ENCODE measurements around the gene PHACTR3.
A peak's percentile ranks its signal among the peaks of the same experiment; 100 is the strongest.

PHACTR3 gene

DNA sequence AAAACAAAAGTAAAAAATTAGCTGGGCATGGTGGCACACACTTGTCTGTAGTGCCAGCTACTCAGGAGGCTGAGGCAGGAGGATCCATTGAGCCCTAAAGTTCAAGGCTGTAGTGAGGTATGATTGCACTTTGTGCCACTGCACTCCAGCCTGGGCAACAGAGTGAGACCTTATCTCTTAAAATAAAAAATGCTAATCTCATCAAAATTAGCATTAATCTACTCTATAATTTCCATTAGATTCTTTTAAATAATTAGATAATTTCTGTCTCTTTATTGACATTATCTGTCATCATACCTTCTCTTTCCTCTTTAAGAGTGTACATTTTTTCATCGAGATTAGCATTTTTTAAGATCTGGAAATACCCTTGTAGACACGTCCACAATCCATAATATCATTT lies 48.0 kb downstream of the PHACTR3 start:
- no peak overlapping the region for H3K18ac ChIP-seq (ENCODE audit: low read length)
- no peak overlapping the region for H2BK5ac ChIP-seq (ENCODE audit: low read depth, low read length, poor library complexity)
- no peaks in the 10 kb centered on the region for H3K27me3 ChIP-seq (ENCODE audit: insufficient read depth, low read length)
- H3K27ac ChIP-seq (ENCODE audit: low read depth, low read length), result no peak overlapping the region
- no peak overlapping the region for H4K8ac ChIP-seq (ENCODE audit: low read depth, low read length)
- no peak overlapping the region for H2AK5ac ChIP-seq (ENCODE audit: low read length)
- no peak overlapping the region for H2BK120ac ChIP-seq (ENCODE audit: insufficient read depth, low read length, poor library complexity)
- H3K79me1 ChIP-seq (ENCODE audit: low read length), result no peaks in the 10 kb centered on the region
- H3K79me2 ChIP-seq (ENCODE audit: control insufficient read depth, insufficient read depth, low read length, poor library complexity), result no peaks in the 10 kb centered on the region
- no peak overlapping the region for H3K23ac ChIP-seq (ENCODE audit: low read length)
- no CpG with 5 or more reads among the region's 2 CpGs for WGBS (ENCODE audit: extremely low coverage, insufficient coverage, insufficient read length)
- no peak overlapping the region for H3K14ac ChIP-seq (ENCODE audit: low read length)
- no peak overlapping the region for H3K4me2 ChIP-seq (ENCODE audit: low read length)
- no peak overlapping the region for H3K9ac ChIP-seq (ENCODE audit: low read length)
- H3K4ac ChIP-seq (ENCODE audit: low read depth, low read length), result no peak overlapping the region
- H3K9me3 ChIP-seq (ENCODE audit: insufficient read depth, low read depth, low read length), result peaks cover 15% of the 10 kb centered on the region
- H2BK12ac ChIP-seq (ENCODE audit: low read length), result no peak overlapping the region
- H3K4me1 ChIP-seq (ENCODE audit: control insufficient read depth in 1 of 2, insufficient read depth in 2 of 2, low read length in 2 of 2), result no peaks in the 10 kb centered on the region
- no peak overlapping the region for H4K12ac ChIP-seq (ENCODE audit: low read depth, low read length)
- no peak for DNase-seq
- H3K4me3 ChIP-seq (ENCODE audit: low read depth, low read length), result no peak overlapping the region
- H3K36me3 ChIP-seq (ENCODE audit: control insufficient read depth in 1 of 2, insufficient read depth in 2 of 2, low read length in 2 of 2), result no peaks in the 10 kb centered on the region
- H2AFZ ChIP-seq (ENCODE audit: insufficient read depth, low read length, poor library complexity), result no peak overlapping the region
- no peak overlapping the region for H4K91ac ChIP-seq (ENCODE audit: low read depth, low read length)

DNA sequence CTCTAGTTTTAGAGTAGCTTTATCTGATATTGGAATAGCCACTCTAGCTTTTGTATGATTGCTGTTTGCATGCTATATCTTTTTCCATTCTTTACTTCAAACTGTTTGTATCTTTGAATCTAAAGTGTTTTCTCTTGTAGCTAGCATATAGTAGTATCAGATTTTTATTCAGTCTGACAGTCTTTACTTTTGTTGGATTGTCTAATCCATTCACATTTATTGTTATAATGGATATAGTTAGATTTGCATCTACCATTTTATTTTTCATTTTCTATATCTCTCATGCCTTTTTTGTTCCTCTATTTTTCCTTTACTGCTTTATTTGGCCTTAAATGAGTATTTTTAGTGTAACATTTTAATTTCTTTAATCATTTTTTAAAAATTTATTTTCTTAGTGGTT lies 52.1 kb downstream of the PHACTR3 start:
- Histone ChIP-seq H3K23ac (ENCODE audit: low read length) (no peak overlapping the region), H3K4ac (ENCODE audit: low read depth, low read length) (no peak overlapping the region), H3K9ac (ENCODE audit: low read length) (no peak overlapping the region), H2BK120ac (ENCODE audit: insufficient read depth, low read length, poor library complexity) (no peak overlapping the region), H3K4me2 (ENCODE audit: low read length) (no peak overlapping the region), H3K14ac (ENCODE audit: low read length) (no peak overlapping the region), H3K9me3 (ENCODE audit: insufficient read depth, low read depth, low read length) (peaks cover 11% of the 10 kb centered on the region), H3K18ac (ENCODE audit: low read length) (no peak overlapping the region), H3K79me2 (ENCODE audit: control insufficient read depth, insufficient read depth, low read length, poor library complexity) (no peaks in the 10 kb centered on the region), H2AK5ac (ENCODE audit: low read length) (no peak overlapping the region), H2BK12ac (ENCODE audit: low read length) (no peak overlapping the region), H3K4me3 (ENCODE audit: low read depth, low read length) (no peak overlapping the region), H3K4me1 (ENCODE audit: control insufficient read depth in 1 of 2, insufficient read depth in 2 of 2, low read length in 2 of 2) (no peaks in the 10 kb centered on the region), H3K27me3 (ENCODE audit: insufficient read depth, low read length) (no peaks in the 10 kb centered on the region), H2BK5ac (ENCODE audit: low read depth, low read length, poor library complexity) (no peak overlapping the region), H3K79me1 (ENCODE audit: low read length) (no peaks in the 10 kb centered on the region), H4K12ac (ENCODE audit: low read depth, low read length) (no peak overlapping the region), H3K36me3 (ENCODE audit: control insufficient read depth in 1 of 2, insufficient read depth in 2 of 2, low read length in 2 of 2) (no peaks in the 10 kb centered on the region), H3K27ac (ENCODE audit: low read depth, low read length) (no peak overlapping the region), H4K8ac (ENCODE audit: low read depth, low read length) (no peak overlapping the region), H2AFZ (ENCODE audit: insufficient read depth, low read length, poor library complexity) (no peak overlapping the region), H4K91ac (ENCODE audit: low read depth, low read length) (no peak overlapping the region)
- no peak for DNase-seq

GRCh38 chr20:59657459-59658046 lies 53.2 kb downstream of the PHACTR3 start:
- Histone ChIP-seq H3K4me1 (ENCODE audit: control insufficient read depth in 1 of 2, insufficient read depth in 2 of 2, low read length in 2 of 2) (no peaks in the 10 kb centered on the region), H3K9me3 (ENCODE audit: insufficient read depth, low read depth, low read length) (peaks cover 16% of the 10 kb centered on the region), H2BK12ac (ENCODE audit: low read length) (no peak overlapping the region), H4K91ac (ENCODE audit: low read depth, low read length) (no peak overlapping the region), H3K27ac (ENCODE audit: low read depth, low read length) (no peak overlapping the region), H2BK5ac (ENCODE audit: low read depth, low read length, poor library complexity) (no peak overlapping the region), H2BK120ac (ENCODE audit: insufficient read depth, low read length, poor library complexity) (no peak overlapping the region), H3K36me3 (ENCODE audit: control insufficient read depth in 1 of 2, insufficient read depth in 2 of 2, low read length in 2 of 2) (no peaks in the 10 kb centered on the region), H3K23ac (ENCODE audit: low read length) (no peak overlapping the region), H3K14ac (ENCODE audit: low read length) (no peak overlapping the region), H3K4me2 (ENCODE audit: low read length) (no peak overlapping the region), H3K79me2 (ENCODE audit: control insufficient read depth, insufficient read depth, low read length, poor library complexity) (no peaks in the 10 kb centered on the region), H3K9ac (ENCODE audit: low read length) (no peak overlapping the region), H3K27me3 (ENCODE audit: insufficient read depth, low read length) (no peaks in the 10 kb centered on the region), H3K4ac (ENCODE audit: low read depth, low read length) (no peak overlapping the region), H3K79me1 (ENCODE audit: low read length) (no peaks in the 10 kb centered on the region), H3K4me3 (ENCODE audit: low read depth, low read length) (no peak overlapping the region), H4K8ac (ENCODE audit: low read depth, low read length) (no peak overlapping the region), H4K12ac (ENCODE audit: low read depth, low read length) (no peak overlapping the region), H2AFZ (ENCODE audit: insufficient read depth, low read length, poor library complexity) (no peak overlapping the region), H3K18ac (ENCODE audit: low read length) (no peak overlapping the region), H2AK5ac (ENCODE audit: low read length) (no peak overlapping the region)
- WGBS (ENCODE audit: extremely low coverage, insufficient coverage, insufficient read length), result no CpG with 5 or more reads among the region's 1 CpG
- no peak for DNase-seq

DNA sequence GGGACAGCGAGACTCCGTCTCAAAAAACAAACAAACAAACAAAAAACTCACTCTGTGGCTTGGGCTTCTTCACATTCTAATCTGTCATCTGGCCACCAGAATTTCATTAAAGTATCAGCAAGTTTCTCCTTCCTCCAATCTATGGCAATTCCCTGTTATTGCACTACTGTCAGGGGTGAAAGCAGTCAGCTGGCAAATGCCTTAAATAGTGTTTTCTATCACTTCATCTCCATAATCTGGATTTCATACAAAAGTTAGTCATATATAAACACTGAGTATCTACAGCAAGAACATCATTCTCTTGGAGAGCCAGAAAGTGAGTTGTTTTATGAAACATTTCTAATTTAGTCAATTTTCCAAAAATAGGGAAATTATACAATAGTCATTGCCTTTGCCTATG lies 56.1 kb downstream of the PHACTR3 start:
- Histone ChIP-seq H4K91ac (ENCODE audit: low read depth, low read length) (no peak overlapping the region), H2BK120ac (ENCODE audit: insufficient read depth, low read length, poor library complexity) (no peak overlapping the region), H3K23ac (ENCODE audit: low read length) (no peak overlapping the region), H3K79me1 (ENCODE audit: low read length) (no peaks in the 10 kb centered on the region), H3K4me1 (ENCODE audit: control insufficient read depth in 1 of 2, insufficient read depth in 2 of 2, low read length in 2 of 2) (no peaks in the 10 kb centered on the region), H4K8ac (ENCODE audit: low read depth, low read length) (no peak overlapping the region), H2AFZ (ENCODE audit: insufficient read depth, low read length, poor library complexity) (no peak overlapping the region), H3K27ac (ENCODE audit: low read depth, low read length) (no peak overlapping the region), H3K9ac (ENCODE audit: low read length) (no peak overlapping the region), H3K4ac (ENCODE audit: low read depth, low read length) (no peak overlapping the region), H3K4me3 (ENCODE audit: low read depth, low read length) (no peak overlapping the region), H2AK5ac (ENCODE audit: low read length) (no peak overlapping the region), H3K79me2 (ENCODE audit: control insufficient read depth, insufficient read depth, low read length, poor library complexity) (no peaks in the 10 kb centered on the region), H4K12ac (ENCODE audit: low read depth, low read length) (no peak overlapping the region), H3K14ac (ENCODE audit: low read length) (no peak overlapping the region), H3K9me3 (ENCODE audit: insufficient read depth, low read depth, low read length) (peaks cover 35% of the 10 kb centered on the region), H2BK5ac (ENCODE audit: low read depth, low read length, poor library complexity) (no peak overlapping the region), H3K27me3 (ENCODE audit: insufficient read depth, low read length) (no peaks in the 10 kb centered on the region), H3K4me2 (ENCODE audit: low read length) (no peak overlapping the region), H2BK12ac (ENCODE audit: low read length) (no peak overlapping the region), H3K36me3 (ENCODE audit: control insufficient read depth in 1 of 2, insufficient read depth in 2 of 2, low read length in 2 of 2) (no peaks in the 10 kb centered on the region), H3K18ac (ENCODE audit: low read length) (no peak overlapping the region)
- no CpG with 5 or more reads among the region's 2 CpGs for WGBS (ENCODE audit: extremely low coverage, insufficient coverage, insufficient read length)
- peak in 1 of 2 donors; percentile 23 for DNase-seq
